Stomach (tissue), 9 donors: ENCODE measurements around the gene RGS11. TPM values are rescaled to one million over a fixed set of nuclear protein-coding genes. Genes with fewer than 3 reads are reported as not detected.

Source experiments
- DNase-seq, 2 donors: peaks; one replicate each; pipeline versions ENCODE4 v3.0.0 to v3.0.0-alpha.2; 2013 to 2019
- H3K27ac ChIP-seq, 5 donors: fragments of 200-600 bp in 4 of 5; sonication (generic) in 4 of 5; one replicate each; pipeline ENCODE4 v1.5.1; 2013 to 2019; ENCODE audit warnings: mild to moderate bottlenecking in 1 of 5, moderate library complexity in 1 of 5
- H3K27me3 ChIP-seq, 3 donors: fragments of 200-600 bp; sonication (generic); one replicate each; pipeline ENCODE4 v1.5.1; 2017 to 2019; ENCODE audit warnings: mixed run types in 1 of 3
- H3K36me3 ChIP-seq, 4 donors: fragments of 200-600 bp; sonication (generic); 1 replicate in 3 of 4; 2 replicates in 1 of 4; pipeline ENCODE4 v1.5.1; 2016 to 2019
- H3K4me1 ChIP-seq, 4 donors: fragments of 200-600 bp; sonication (generic); one replicate each; pipeline ENCODE4 v1.5.1; 2016 to 2019
- H3K4me3 ChIP-seq, 4 donors: fragments of 200-600 bp; sonication (generic) in 3 of 4; one replicate each; pipeline ENCODE4 v1.5.1; 2016 to 2019; ENCODE audit warnings: mild to moderate bottlenecking in 1 of 4
- H3K9me3 ChIP-seq, 4 donors: fragments of 200-600 bp; sonication (generic); one replicate each; pipeline ENCODE4 v1.5.1; 2016 to 2019
- CTCF ChIP-seq, 7 experiments: fragments of 450-650 bp in 4 of 7; fragments of 200-600 bp in 3 of 7; sonication (generic) in 3 of 7; IDR thresholded peaks; one replicate each; pipeline ENCODE4 v1.5.1; 2016 to 2019; ENCODE audit warnings: antibody characterized with exemption in 7 of 7, control low read depth in 2 of 7, mild to moderate bottlenecking in 1 of 7
- EP300 ChIP-seq: sonication (generic); formaldehyde crosslinking; IDR thresholded peaks from one replicate; pipeline ENCODE4 v1.6.1; 2017; ENCODE audit warnings: antibody characterized with exemption
- POLR2A ChIP-seq, 4 donors: fragments of 450-650 bp; IDR thresholded peaks; one replicate each; pipeline ENCODE4 v1.6.1; 2016; ENCODE audit warnings: antibody characterized with exemption in 4 of 4, control low read depth in 2 of 4, mild to moderate bottlenecking in 1 of 4, moderate library complexity in 1 of 4
- POLR2AphosphoS5 ChIP-seq, 3 donors: sonication (generic); formaldehyde crosslinking; IDR thresholded peaks; one replicate each; pipeline ENCODE4 v1.6.1; 2016; ENCODE audit warnings: antibody characterized with exemption in 3 of 3
- WGBS, 5 donors: extraction: QIAGEN DNeasy Blood & Tissue Kit in 3 of 5; methylation state at CpG; one replicate each; pipeline versions ENCODE4 v1.1.5 to v1.1.7; 2013 to 2018; 5-methylcytosine and 5-hydroxymethylcytosine counted together
- intact Hi-C: fragments of 100-400 bp; cut with DNase I; formaldehyde crosslinking; loops from one replicate; pipeline ENCODE4 v1.15.1; 2023; ENCODE audit warnings: low total_unique reads
- polyA plus RNA-seq, 3 donors: library from polyadenylated mRNA; stranded (reverse); fragments of 200-250 nt; gene quantifications; one replicate each; pipeline ENCODE4 v1.2.3, GENCODE V29; 2013
- total RNA-seq, 5 donors: library from RNA; depleted of rRNA; stranded (reverse); fragments of >200 nt; gene quantifications; one replicate each; pipeline versions ENCODE4 v1.1.0 to v1.2.3, GENCODE V29; 2014 to 2016
- donor health status: healthy with polysubstance abuse.
- donor health status: Bipolar disorder and iron deficiency.
- donor health status: healthy.

RGS11 gene
- total and polyA plus RNA-seq, 8 donors: 2.6 to 26.3 (median 9.6) TPM

- peaks cover 0 to 14% (median 3%) of the 10 kb centered on the region in 4 donors for H3K36me3 ChIP-seq
- TF ChIP-seq POLR2AphosphoS5 (IDR thresholded peaks at IDR 0.05): no peak
- no peak for TF ChIP-seq CTCF (IDR thresholded peaks at IDR 0.05)
- DNase-seq: no peak
- H3K27ac ChIP-seq: peak overlapping the region; percentile 17 to 68 (median 59)
- intact Hi-C loops: no loop called here
- WGBS, 5 donors: 33 to 65% (median 50%) methylated on average over 5 to 25 of the region's 25 CpGs
- no peaks in the 10 kb centered on the region for H3K9me3 ChIP-seq
- peaks cover 0 to 43% (median 26%) of the 10 kb centered on the region in 3 donors for H3K27me3 ChIP-seq
- peak overlapping the region; percentile 42 to 46 (median 45) for H3K4me3 ChIP-seq
- peaks cover 8 to 57% (median 32%) of the 10 kb centered on the region in 4 donors for H3K4me1 ChIP-seq
These were observed 6.0 kb upstream of the RGS11 start for GRCh38 chr16:281660-282255.

GRCh38 chr16:280991-281659 is 5.4 kb upstream of the RGS11 start:
- TF ChIP-seq CTCF (IDR thresholded peaks at IDR 0.05) (no peak), EP300 (no peak), POLR2A (IDR thresholded peaks at IDR 0.05) (no peak), POLR2AphosphoS5 (IDR thresholded peaks at IDR 0.05) (no peak)
- WGBS, 5 donors: 15 to 35% (median 32%) methylated on average over 19 to 27 of the region's 27 CpGs
- Histone ChIP-seq H3K27ac (peak overlapping the region; percentile 17 to 68 (median 59)), H3K4me3 (peak overlapping the region; percentile 42 to 46 (median 45)), H3K36me3 (peaks cover 0 to 8% (median under 1%) of the 10 kb centered on the region in 4 donors), H3K9me3 (no peaks in the 10 kb centered on the region), H3K4me1 (peaks cover 8 to 59% (median 34%) of the 10 kb centered on the region in 4 donors), H3K27me3 (peaks cover 0 to 49% (median 26%) of the 10 kb centered on the region in 3 donors)
- no peak for DNase-seq
- intact Hi-C loops: no loop called here

GRCh38 chr16:280552-280951 is 4.8 kb upstream of the RGS11 start, which contains the start of gene ARHGDIG:
TSS of gene ARHGDIG (plus strand) at chr16:280591. CDS start at chr16:280681, 90 bp downstream.
- peak within 1 kb of the TSS; percentile 42 to 46 (median 45) for H3K4me3 ChIP-seq
- H3K27me3 ChIP-seq: peaks cover 0 to 55% (median 26%) of the 10 kb centered on the region in 3 donors
- H3K4me1 ChIP-seq: peaks cover 8 to 63% (median 38%) of the 10 kb centered on the region in 4 donors
- no peaks in the 10 kb centered on the region for H3K9me3 ChIP-seq
- H3K27ac ChIP-seq: peak within 1 kb of the TSS; percentile 58 to 79 (median 66)
- H3K36me3 ChIP-seq: peaks cover 0 to 8% (median 0%) of the 10 kb centered on the region in 4 donors
- TF ChIP-seq POLR2A (IDR thresholded peaks at IDR 0.05): no peak
- TF ChIP-seq EP300: no peak
- TF ChIP-seq POLR2AphosphoS5 (IDR thresholded peaks at IDR 0.05): no peak
- TF ChIP-seq CTCF (IDR thresholded peaks at IDR 0.05): no peak
- intact Hi-C loops: no loop called here
- WGBS, 5 donors: 0 to 3% (median 1%) methylated on average over 1 to 54 of the region's 54 CpGs
- peak in 1 of 2 donors; percentile 62 for DNase-seq

- Histone ChIP-seq H3K4me1 (peaks cover 12 to 64% (median 42%) of the 10 kb centered on the region in 4 donors), H3K36me3 (peaks cover 0 to 3% (median 0%) of the 10 kb centered on the region in 4 donors), H3K9me3 (no peaks in the 10 kb centered on the region), H3K27ac (peak overlapping the region; percentile 37 to 79 (median 66)), H3K4me3 (peak overlapping the region; percentile 36 to 42 (median 39)), H3K27me3 (peaks cover 0 to 60% (median 29%) of the 10 kb centered on the region in 3 donors)
- no peak for TF ChIP-seq POLR2A (IDR thresholded peaks at IDR 0.05)
- no peak for TF ChIP-seq POLR2AphosphoS5 (IDR thresholded peaks at IDR 0.05)
- TF ChIP-seq CTCF (IDR thresholded peaks at IDR 0.05): no peak
- no peak for TF ChIP-seq EP300
- no peak for DNase-seq
- WGBS, 5 donors: 3 to 17% (median 7%) methylated on average over 9 to 47 of the region's 47 CpGs
- intact Hi-C loops: no loop called here
These were observed 4.3 kb upstream of the RGS11 start for GRCh38 chr16:280005-280460.
